Measurements from ENCODE around the gene CCDC7.
"Not testable (repeated sequence)": the region's sequence is repeated elsewhere in the genome, so short reads cannot be mapped to it uniquely, and the experiment has no call there.

CCDC7 gene

GRCh38 chr10:32548208-32548607, 102.3 kb downstream of the CCDC7 start:
- DNase-seq (ENCODE audit: low read depth in 1 of 2, low spot score in 1 of 2), result no peak

GRCh38 chr10:32556783-32557395, 110.9 kb downstream of the CCDC7 start:
- no peak for DNase-seq (ENCODE audit: low read depth in 1 of 2, low spot score in 1 of 2)

DNA sequence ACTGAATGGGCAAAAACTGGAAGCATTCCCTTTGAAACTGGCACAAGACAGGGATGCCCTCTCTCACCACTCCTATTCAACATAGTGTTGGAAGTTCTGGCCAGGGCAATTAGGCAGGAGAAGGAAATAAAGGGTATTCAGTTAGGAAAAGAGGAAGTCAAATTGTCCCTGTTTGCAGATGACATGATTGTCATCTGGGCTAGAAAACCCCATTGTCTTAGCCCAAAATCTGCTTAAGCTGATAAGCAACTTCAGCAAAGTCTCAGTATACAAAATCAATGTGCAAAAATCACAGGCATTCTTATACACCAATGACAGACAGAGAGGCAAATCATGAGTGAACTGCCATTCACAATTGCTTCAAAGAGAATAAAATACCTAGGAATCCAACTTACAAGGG, 116.8 kb downstream of the CCDC7 start:
- DNase-seq (ENCODE audit: low read depth in 1 of 2, low spot score in 1 of 2), result not testable (repeated sequence)

DNA sequence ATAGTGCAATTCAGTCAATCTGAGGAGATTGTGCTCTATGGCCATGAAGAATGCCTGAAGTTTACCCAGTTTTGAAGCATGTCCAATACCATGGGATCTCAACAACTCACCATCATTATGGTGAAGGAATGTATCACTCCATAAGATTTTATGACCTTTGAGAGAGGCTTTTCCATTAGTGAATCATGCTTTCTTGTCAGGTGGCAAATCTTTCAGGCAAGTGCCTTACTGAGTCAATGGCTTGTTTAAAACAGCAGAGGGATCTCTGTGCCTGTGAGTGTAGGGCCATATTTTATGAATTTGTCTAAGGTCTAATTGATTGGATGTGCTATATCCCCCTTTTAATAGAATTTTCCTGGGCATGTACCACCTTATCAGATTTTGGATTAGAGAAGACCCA, 131.5 kb downstream of the CCDC7 start:
- DNase-seq (ENCODE audit: low read depth in 1 of 2, low spot score in 1 of 2), result no peak

GRCh38 chr10:32582946-32583345, 137.0 kb downstream of the CCDC7 start:
- DNase-seq (ENCODE audit: low read depth in 1 of 2, low spot score in 1 of 2), result no peak

GRCh38 chr10:32598022-32598421, 152.1 kb downstream of the CCDC7 start:
- DNase-seq (ENCODE audit: low read depth in 1 of 2, low spot score in 1 of 2), result not testable (repeated sequence)

- no peak for DNase-seq (ENCODE audit: low read depth in 1 of 2, low spot score in 1 of 2)
Measured at GRCh38 chr10:32600317-32600716, 154.4 kb downstream of the CCDC7 start.

GRCh38 chr10:32601562-32601961, 155.6 kb downstream of the CCDC7 start:
- not testable (repeated sequence) for DNase-seq (ENCODE audit: low read depth in 1 of 2, low spot score in 1 of 2)

DNA sequence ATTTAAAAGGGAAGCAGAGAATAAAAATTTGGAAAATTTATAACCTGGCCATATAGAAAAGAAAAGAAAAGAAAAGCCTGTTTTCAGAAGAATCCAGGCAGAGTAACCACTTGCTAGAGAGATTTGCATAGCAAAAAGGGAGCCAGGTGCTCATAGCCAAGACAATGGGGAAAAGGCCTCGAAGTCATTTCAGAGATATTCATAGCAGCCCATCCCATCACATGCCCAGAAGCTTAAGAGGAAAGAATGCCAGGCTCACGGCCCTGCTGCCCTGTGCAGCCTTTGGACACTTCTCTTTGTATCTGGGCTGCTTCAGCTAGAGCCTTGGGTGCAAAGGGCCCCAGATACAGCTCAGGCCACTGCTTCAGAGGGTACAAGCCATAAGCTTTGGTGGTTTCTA, 159.8 kb downstream of the CCDC7 start:
- no peak for DNase-seq (ENCODE audit: low read depth in 1 of 2, low spot score in 1 of 2)

GRCh38 chr10:32610543-32610942, 164.6 kb downstream of the CCDC7 start:
- not testable (repeated sequence) for DNase-seq (ENCODE audit: low read depth in 1 of 2, low spot score in 1 of 2)

DNA sequence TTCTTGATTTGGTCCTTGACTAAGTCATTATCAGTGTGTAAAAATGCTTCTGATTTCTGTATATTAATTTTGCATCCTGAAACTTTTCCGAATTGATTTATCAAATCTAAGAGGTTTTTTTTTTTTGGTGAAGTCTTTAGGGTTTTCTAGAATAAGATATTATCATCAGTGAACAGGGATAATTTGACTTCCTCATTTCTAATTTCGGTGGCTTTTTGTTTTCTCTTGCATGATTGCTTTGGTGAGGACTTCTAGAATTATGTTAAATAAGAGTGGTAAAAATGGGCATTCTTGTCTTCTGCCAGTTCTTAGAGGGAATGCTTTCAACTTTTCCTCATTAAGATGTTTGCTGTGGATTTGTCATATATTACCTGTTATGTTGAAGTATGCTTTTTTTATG, 170.5 kb downstream of the CCDC7 start:
- no peak for DNase-seq (ENCODE audit: low read depth in 1 of 2, low spot score in 1 of 2)

GRCh38 chr10:32618482-32618881, 172.5 kb downstream of the CCDC7 start:
- DNase-seq (ENCODE audit: low read depth in 1 of 2, low spot score in 1 of 2), result no peak

GRCh38 chr10:32621969-32622368, 176.0 kb downstream of the CCDC7 start:
- no peak for DNase-seq (ENCODE audit: low read depth in 1 of 2, low spot score in 1 of 2)

GRCh38 chr10:32622409-32622808, 176.5 kb downstream of the CCDC7 start:
- no peak for DNase-seq (ENCODE audit: low read depth in 1 of 2, low spot score in 1 of 2)

- DNase-seq (ENCODE audit: low read depth in 1 of 2, low spot score in 1 of 2), result no peak
Measured at GRCh38 chr10:32627183-32627582, 181.2 kb downstream of the CCDC7 start.

DNA sequence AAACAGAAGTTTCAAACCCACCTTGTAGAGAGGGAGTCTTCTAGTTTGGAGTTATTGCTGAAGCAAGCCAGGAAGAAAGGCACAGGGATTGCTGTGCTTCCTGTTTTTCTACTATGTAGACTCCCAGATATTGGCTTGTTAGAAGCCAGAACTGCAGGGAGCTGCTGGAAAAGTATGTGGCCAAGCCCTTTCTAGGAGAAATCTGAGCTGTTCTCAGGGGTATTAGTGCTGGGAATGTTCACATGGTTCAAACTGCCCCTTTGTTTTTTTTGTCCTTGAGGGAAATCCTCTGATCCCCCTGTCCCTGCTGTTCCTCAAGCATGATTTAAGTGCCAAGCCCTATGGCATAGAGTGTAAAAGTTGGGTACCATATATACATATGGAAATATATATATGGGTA, 184.0 kb downstream of the CCDC7 start:
- no peak for DNase-seq (ENCODE audit: low read depth in 1 of 2, low spot score in 1 of 2)

GRCh38 chr10:32646535-32646934, 200.6 kb downstream of the CCDC7 start:
- DNase-seq (ENCODE audit: low read depth in 1 of 2, low spot score in 1 of 2), result no peak

DNA sequence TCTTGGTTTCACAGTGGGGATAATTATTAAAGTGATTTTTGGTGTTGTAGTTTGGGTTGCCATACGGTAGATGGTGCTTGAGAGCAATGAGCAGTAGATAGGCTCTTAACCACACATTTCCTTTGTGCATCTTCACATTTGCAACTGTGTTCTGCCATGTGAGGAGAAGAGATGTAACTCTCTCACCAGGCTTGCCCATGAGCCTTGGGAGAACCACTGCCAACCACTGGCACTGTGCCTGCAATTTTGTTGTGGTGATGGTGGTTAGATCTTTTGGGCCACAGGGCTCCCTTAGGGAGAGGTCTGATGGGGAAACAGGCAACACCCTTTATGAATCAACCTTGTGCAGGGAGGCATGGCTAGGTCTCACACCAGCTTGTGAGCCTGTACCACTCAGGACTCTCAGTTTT, 204.3 kb downstream of the CCDC7 start:
- no peak for DNase-seq (ENCODE audit: low read depth in 1 of 2, low spot score in 1 of 2)

GRCh38 chr10:32657430-32657829, 211.5 kb downstream of the CCDC7 start:
- not testable (repeated sequence) for DNase-seq (ENCODE audit: low read depth in 1 of 2, low spot score in 1 of 2)

- DNase-seq (ENCODE audit: low read depth in 1 of 2, low spot score in 1 of 2), result no peak
Measured at GRCh38 chr10:32661346-32661745, 215.4 kb downstream of the CCDC7 start.

DNA sequence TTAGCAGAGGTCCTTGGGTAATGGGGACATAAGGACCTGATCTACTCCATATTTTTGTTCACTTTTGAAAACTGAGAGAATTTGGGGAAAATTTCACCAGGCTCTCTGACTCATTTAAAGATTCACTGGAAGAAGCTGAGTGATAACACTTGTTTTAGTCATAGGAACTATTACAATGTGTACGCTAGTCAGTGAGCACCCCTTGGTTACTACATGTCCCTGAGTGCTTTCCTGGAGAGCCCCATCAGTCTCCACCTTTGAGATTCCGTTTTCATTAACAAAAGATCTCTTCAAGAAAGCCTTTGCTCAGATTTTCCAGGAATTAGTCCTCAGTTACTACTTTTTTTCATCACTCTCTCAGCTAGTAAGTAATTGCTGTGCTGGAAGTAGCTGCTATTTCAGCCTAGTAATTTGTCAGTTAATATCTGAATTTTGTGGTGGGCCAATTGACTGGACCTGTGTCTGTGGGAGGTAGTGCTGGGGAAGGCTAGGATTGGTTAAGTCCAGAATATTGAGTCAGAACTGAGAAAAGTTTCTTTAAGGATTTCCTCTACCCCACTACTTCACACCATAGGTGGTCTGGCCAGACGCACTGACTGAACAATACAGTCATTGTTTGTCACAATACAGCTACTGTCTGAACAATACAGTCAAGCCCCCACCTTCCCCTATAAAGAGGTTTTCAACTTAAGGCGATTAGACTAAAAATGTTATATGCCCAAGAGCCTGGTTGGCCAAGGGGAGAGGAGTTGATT, 235.0 kb downstream of the CCDC7 start:
- DNase-seq (ENCODE audit: low read depth in 1 of 2, low spot score in 1 of 2), result no peak

DNA sequence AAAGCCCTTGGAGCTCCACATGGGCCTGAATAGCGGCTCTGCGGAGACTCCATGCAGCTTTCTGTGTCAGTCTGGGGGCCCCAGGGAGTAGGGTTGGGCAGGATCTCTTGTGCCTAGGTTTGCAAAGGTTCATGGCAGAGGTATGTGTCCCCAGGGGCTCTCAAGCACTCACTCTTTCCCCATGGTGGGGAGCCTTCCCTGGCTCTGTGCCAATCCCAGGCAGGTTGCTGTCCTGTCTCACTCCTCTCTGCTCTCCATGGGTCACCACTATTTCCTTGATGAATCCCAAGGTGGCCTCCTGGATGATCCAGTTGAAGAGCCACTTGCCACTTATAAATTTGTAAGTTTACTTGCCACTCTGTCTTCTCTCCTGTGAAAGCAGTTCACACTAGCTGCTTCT, 238.4 kb downstream of the CCDC7 start:
- DNase-seq (ENCODE audit: low read depth in 1 of 2, low spot score in 1 of 2), result no peak

DNA sequence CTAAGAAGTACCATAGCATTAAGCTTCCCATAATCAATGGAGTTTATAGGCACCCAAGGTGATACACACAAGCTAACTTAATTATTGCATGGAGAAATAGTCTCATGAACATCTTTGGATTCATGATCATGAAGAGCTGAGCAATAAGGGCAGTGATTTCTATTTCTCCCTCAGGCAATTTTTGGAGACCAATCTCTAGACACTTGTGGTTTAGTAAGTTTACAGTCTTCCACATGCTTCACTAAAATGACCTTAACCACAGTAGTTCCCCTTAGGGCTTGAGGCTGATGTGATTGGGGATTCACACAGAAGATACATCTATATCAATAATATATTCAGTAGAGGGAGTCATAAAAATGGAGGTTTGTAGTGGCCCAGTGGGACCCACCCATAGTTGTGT, 241.2 kb downstream of the CCDC7 start:
- DNase-seq (ENCODE audit: low read depth in 1 of 2, low spot score in 1 of 2), result no peak

Measured in stimulated activated CD4-positive, alpha-beta T cell treated with anti-CD3 and anti-CD28 coated beads, Interleukin-15, amount 100 ng/mL, for 1 hour (primary cell).